Left renal pelvis (tissue), 4 donors: ENCODE results near the gene OPRL1. TPM values are rescaled to one million over a fixed set of nuclear protein-coding genes. Genes with fewer than 3 reads are reported as not detected.

Experiments used
- DNase-seq, 4 donors: peaks; one replicate each; pipeline ENCODE4 v3.0.0-alpha.2; 2013; ENCODE audit warnings: low read depth in 4 of 4, low spot score in 3 of 4
- polyA plus RNA-seq, 4 donors: library from polyadenylated mRNA; unstranded; fragments of 120-200 nt; gene quantifications; one replicate each; pipeline ENCODE4 v1.2.1, GENCODE V29; 2013; ENCODE audit not compliant: insufficient read length in 4 of 4

The OPRL1 gene
- polyA plus RNA-seq, 4 donors, result 0.64 to 1.5 (median 1.2) TPM

DNA sequence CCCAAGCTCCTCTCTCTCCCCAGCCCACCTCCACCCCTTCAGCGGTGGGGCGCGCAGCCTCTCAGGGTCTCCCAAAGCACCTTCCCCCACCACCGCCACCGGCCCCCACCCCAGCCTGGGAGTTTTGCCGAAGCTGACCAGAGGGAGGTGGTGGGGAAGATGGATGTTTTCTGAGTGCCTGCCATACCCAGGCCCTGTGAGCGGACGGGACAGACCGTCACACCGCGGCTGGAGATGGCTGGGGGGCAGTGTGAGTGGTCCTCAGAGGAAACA is 38.2 kb upstream of the OPRL1 start:
- no peak for DNase-seq

- no peak for DNase-seq
Measured at GRCh38 chr20:64042054-64042781, 37.7 kb upstream of the OPRL1 start.

- DNase-seq, result no peak
Measured at GRCh38 chr20:64043768-64044167, 36.1 kb upstream of the OPRL1 start.

GRCh38 chr20:64044484-64045247 is 35.2 kb upstream of the OPRL1 start:
- no peak for DNase-seq

- no peak for DNase-seq
Measured at GRCh38 chr20:64045346-64046011, 34.4 kb upstream of the OPRL1 start.

DNA sequence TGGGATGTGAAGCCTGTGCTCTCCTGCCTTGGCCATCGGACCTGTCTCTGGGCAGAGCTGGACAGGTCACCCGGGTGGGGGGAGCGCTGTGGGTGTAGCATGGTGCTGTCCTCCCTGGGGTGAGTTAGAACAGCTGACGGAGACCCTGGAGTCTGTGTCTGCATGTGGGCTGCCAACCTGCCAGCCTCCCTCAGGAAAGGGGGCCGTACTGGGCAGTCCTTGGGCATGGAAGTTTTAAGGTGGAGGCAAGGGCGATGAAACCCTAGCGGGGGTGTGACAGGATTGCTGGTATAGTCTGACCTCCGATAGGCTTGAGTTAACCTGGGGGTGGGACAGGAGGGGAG is 32.9 kb upstream of the OPRL1 start:
- DNase-seq, result no peak

GRCh38 chr20:64047968-64048401 is 31.9 kb upstream of the OPRL1 start:
- DNase-seq, result no peak

- DNase-seq, result no peak
Measured at GRCh38 chr20:64048402-64049044, 31.4 kb upstream of the OPRL1 start.

- DNase-seq, result no peak
Measured at GRCh38 chr20:64049060-64049877, 30.6 kb upstream of the OPRL1 start, which contains the start of gene SOX18. SOX18 (minus strand) TSS chr20:64049639; CDS start chr20:64049516, 123 bp downstream.

- no peak for DNase-seq
Measured at GRCh38 chr20:64049878-64050260, 30.0 kb upstream of the OPRL1 start.

- DNase-seq, result no peak
Measured at GRCh38 chr20:64050261-64051032, 29.4 kb upstream of the OPRL1 start.

GRCh38 chr20:64051033-64051452 is 28.8 kb upstream of the OPRL1 start:
- no peak for DNase-seq

DNA sequence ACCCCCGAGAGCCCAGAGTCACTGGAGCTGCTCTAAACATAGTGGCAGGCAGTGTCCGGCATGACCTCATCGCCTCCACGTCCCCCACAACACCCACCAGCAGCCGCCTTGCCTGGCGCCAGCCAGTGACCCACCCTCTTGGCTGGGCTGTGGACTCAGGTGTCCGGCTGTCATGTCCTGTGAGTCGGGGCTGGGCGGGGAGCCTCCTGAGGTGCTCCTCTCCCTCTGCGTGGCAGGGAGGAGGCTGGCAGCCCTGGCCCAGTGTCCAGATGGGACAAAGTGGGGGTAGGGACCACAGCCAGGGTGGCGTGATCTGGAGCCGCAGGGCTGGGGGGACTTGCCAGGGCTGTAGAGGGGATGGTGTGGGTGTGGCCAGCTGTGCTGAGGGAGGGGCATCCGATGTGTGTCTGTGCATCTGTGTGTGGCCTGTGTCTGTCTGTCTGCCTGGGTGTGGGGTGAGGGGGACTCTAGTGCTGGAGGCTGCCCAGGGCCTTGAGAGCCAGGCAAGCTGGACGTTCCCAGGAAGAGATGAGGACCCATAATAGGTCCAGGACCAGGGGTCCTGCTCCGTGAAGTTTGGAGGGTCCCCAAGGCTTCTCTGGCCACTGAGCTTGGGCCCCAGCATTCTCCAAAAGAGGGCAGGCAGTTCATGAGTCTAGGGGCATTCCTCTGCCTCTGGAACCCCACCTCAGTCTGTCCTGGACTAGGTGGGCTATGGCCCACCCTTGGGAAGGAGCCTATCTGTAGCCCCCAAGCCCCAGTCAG is 28.1 kb upstream of the OPRL1 start:
- no peak for DNase-seq

DNA sequence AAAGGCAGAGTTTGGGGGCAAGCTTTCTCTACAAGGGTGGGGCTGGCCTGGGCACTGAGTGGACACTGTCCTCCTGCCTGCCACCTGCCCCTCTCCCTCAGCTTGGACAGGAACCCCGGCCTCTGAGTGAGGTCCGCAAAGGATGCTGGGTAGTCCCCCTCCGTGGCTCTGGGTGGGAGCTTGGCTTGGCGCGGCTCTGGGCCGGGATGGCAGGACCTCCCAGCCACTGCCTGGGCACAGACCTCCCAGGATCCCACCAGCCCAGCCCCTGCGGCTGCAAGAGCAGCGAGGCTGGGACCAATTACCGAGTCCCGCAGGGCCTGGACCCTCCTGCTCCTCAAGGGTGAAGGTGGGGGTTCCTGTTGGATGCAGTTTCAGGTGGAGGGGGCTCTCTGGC is 27.6 kb upstream of the OPRL1 start:
- no peak for DNase-seq

GRCh38 chr20:64052987-64053840 is 26.7 kb upstream of the OPRL1 start:
- DNase-seq, result no peak

- no peak for DNase-seq
Measured at GRCh38 chr20:64053841-64054661, 25.8 kb upstream of the OPRL1 start.

DNA sequence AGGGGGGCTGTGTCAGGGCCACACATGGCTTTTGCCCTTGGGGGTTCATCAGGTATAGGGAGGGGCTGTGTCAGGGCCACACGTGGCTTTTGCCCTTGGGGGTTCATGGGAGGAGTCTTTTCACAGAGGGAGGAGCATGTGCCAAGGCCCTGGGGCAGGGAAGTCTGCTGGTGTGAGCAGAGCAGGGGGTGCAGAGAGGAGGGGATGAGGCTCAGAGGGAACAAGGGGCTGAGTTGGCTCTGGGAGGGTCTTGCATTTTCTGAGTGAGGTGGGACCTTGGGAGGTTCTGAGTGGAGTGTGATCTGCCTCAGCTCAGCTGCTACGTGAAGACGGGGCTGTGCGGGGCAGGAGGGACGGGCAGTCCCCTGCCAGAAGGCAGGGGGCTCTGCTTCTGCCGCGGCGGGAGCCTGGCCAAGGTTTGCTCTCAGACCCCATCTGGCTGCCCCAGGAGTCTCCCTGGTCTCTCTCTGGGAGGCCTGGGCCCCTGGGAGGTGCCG is 24.4 kb upstream of the OPRL1 start:
- no peak for DNase-seq
